Hematopoietic multipotent progenitor cell treated with erythropoietin and hydrocortisone succinate and interleukin-3 and kit ligand, for 4 days (in vitro differentiated cells): ENCODE measurements around the gene CALHM1.
"Not testable (repeated sequence)": the region's sequence is repeated elsewhere in the genome, so short reads cannot be mapped to it uniquely, and the experiment has no call there.

Source experiments
- DNase-seq: peaks from one replicate; pipeline ENCODE4 v3.0.0-alpha.2; 2015

Gene CALHM1

GRCh38 chr10:103427866-103428265, 30.8 kb downstream of the CALHM1 start:
- no peak for DNase-seq

GRCh38 chr10:103423748-103424147, 35.0 kb downstream of the CALHM1 start:
- DNase-seq = no peak

GRCh38 chr10:103419101-103419500, 39.6 kb downstream of the CALHM1 start:
- no peak for DNase-seq

GRCh38 chr10:103417601-103418000, 41.1 kb downstream of the CALHM1 start:
- DNase-seq = no peak

- DNase-seq = not testable (repeated sequence)
Observed at GRCh38 chr10:103417148-103417469, 41.6 kb downstream of the CALHM1 start.

- DNase-seq = peak; percentile 86
Observed at GRCh38 chr10:103416436-103417147, 42.1 kb downstream of the CALHM1 start.

- DNase-seq = no peak
Observed at GRCh38 chr10:103415581-103415980, 43.1 kb downstream of the CALHM1 start.

GRCh38 chr10:103413564-103413963, 45.1 kb downstream of the CALHM1 start:
- no peak for DNase-seq
